GM23248 (cell line): ENCODE data around the gene MYL4.
"Not testable (repeated sequence)": the region's sequence is repeated elsewhere in the genome, so short reads cannot be mapped to it uniquely, and the experiment has no call there.

Experiments used
- EZH2 ChIP-seq: fragments of 200-600 bp; sonication (generic); IDR thresholded peaks from 2 replicates; pipeline ENCODE4 v1.6.1; 2018; ENCODE audit warnings: antibody characterized with exemption, mild to moderate bottlenecking; ENCODE audit not compliant: insufficient read depth, poor library complexity, severe bottlenecking
- EZH2phosphoT487 ChIP-seq: fragments of 200-600 bp; sonication (generic); IDR thresholded peaks from 2 replicates; pipeline ENCODE4 v1.6.1; 2018; ENCODE audit warnings: antibody characterized with exemption, moderate library complexity, mild to moderate bottlenecking, low read depth; ENCODE audit not compliant: insufficient read depth

GRCh38 chr17:47224077-47224476, 14.9 kb downstream of the MYL4 start:
- TF ChIP-seq EZH2phosphoT487, EZH2: not testable (repeated sequence)
